Cortex of kidney (tissue), 1 donor: ENCODE results near the gene DNAJB7.
"Not testable (repeated sequence)": the region's sequence is repeated elsewhere in the genome, so short reads cannot be mapped to it uniquely, and the experiment has no call there.

Experiments
- DNase-seq: peaks from one replicate; lab custom pipeline; 2025; lab: John Stamatoyannopoulos, UW

Gene DNAJB7

GRCh38 chr22:40844951-40845350 lies 17.0 kb downstream of the DNAJB7 start:
- DNase-seq = no peak

GRCh38 chr22:40838486-40838885 lies 23.4 kb downstream of the DNAJB7 start:
- DNase-seq = no peak

GRCh38 chr22:40834619-40835018 lies 27.3 kb downstream of the DNAJB7 start:
- no peak for DNase-seq

- DNase-seq = no peak
Observed at GRCh38 chr22:40829131-40829530, 32.8 kb downstream of the DNAJB7 start.

- no peak for DNase-seq
Observed at GRCh38 chr22:40826984-40827741, 34.8 kb downstream of the DNAJB7 start.

GRCh38 chr22:40826292-40826691 lies 35.6 kb downstream of the DNAJB7 start:
- DNase-seq = not testable (repeated sequence)

- no peak for DNase-seq
Observed at GRCh38 chr22:40823426-40823825, 38.5 kb downstream of the DNAJB7 start.

GRCh38 chr22:40819599-40820140 lies 42.2 kb downstream of the DNAJB7 start:
- DNase-seq = no peak

- DNase-seq = no peak
Observed at GRCh38 chr22:40818747-40819598, 42.9 kb downstream of the DNAJB7 start, which contains the start of gene SLC25A17. SLC25A17 (minus strand) TSS chr22:40819346; CDS start chr22:40819248, 98 bp downstream.

- no peak for DNase-seq
Observed at GRCh38 chr22:40818192-40818746, 43.6 kb downstream of the DNAJB7 start.

GRCh38 chr22:40817737-40818136 lies 44.2 kb downstream of the DNAJB7 start:
- no peak for DNase-seq

- no peak for DNase-seq
Observed at GRCh38 chr22:40813912-40814315, 48.0 kb downstream of the DNAJB7 start.
